GM08714 (cell line): ENCODE measurements around the gene CRLF1.
A peak's percentile ranks its signal among the peaks of the same experiment; 100 is the strongest.

Experiments
- H3K4me3 ChIP-seq: fragments of 200-500 bp; sonication (Bioruptor generic); 2 replicates; pipeline ENCODE4 v1.5.1; 2014; ENCODE audit warnings: mild to moderate bottlenecking, low read length, inconsistent platforms
- ZNF274 ChIP-seq: IDR thresholded peaks from 2 replicates; pipeline ENCODE4 v1.6.1; 2012; ENCODE audit warnings: mild to moderate bottlenecking, low read depth, low read length

Gene CRLF1

GRCh38 chr19:18645035-18645511, 38.5 kb upstream of the CRLF1 start:
- TF ChIP-seq ZNF274: no peak
- no peak overlapping the region for H3K4me3 ChIP-seq

- no peak for TF ChIP-seq ZNF274
- no peak overlapping the region for H3K4me3 ChIP-seq
Observed at GRCh38 chr19:18644196-18645034, 37.8 kb upstream of the CRLF1 start.

GRCh38 chr19:18639706-18640243, 33.2 kb upstream of the CRLF1 start:
- no peak for TF ChIP-seq ZNF274
- H3K4me3 ChIP-seq: no peak overlapping the region

- TF ChIP-seq ZNF274: no peak
- H3K4me3 ChIP-seq: peak overlapping the region; percentile 75
Observed at GRCh38 chr19:18637673-18638630, 31.4 kb upstream of the CRLF1 start.

- no peak for TF ChIP-seq ZNF274
- peak within 1 kb of the TSS; percentile 75 for H3K4me3 ChIP-seq
Observed at GRCh38 chr19:18636969-18637629, 30.5 kb upstream of the CRLF1 start, which contains the start of gene KLHL26. TSS of gene KLHL26 (plus strand) at chr19:18637028. CDS start at chr19:18637055, 27 bp downstream.

- TF ChIP-seq ZNF274: no peak
Observed at GRCh38 chr19:18636183-18636968, 29.8 kb upstream of the CRLF1 start.

GRCh38 chr19:18635831-18636182, 29.2 kb upstream of the CRLF1 start:
- no peak for TF ChIP-seq ZNF274

More at GRCh38 chr19:18636183-18636968, 29.8 kb upstream of the CRLF1 start:
- peak overlapping the region; percentile 56; the same call in 1 of the 2 replicates for H3K4me3 ChIP-seq

GRCh38 chr19:18634612-18635297, 28.2 kb upstream of the CRLF1 start:
- H3K4me3 ChIP-seq: no peak overlapping the region
- no peak for TF ChIP-seq ZNF274

More at GRCh38 chr19:18635831-18636182, 29.2 kb upstream of the CRLF1 start:
- no peak overlapping the region for H3K4me3 ChIP-seq

GRCh38 chr19:18633321-18633720, 26.7 kb upstream of the CRLF1 start:
- no peak overlapping the region for H3K4me3 ChIP-seq
- TF ChIP-seq ZNF274: no peak

GRCh38 chr19:18629166-18630088, 22.8 kb upstream of the CRLF1 start:
- H3K4me3 ChIP-seq: no peak overlapping the region
- no peak for TF ChIP-seq ZNF274

- TF ChIP-seq ZNF274: no peak
- no peak overlapping the region for H3K4me3 ChIP-seq
Observed at GRCh38 chr19:18626906-18627305, 20.3 kb upstream of the CRLF1 start.

- no peak overlapping the region for H3K4me3 ChIP-seq
- TF ChIP-seq ZNF274: no peak
Observed at GRCh38 chr19:18620902-18621301, 14.3 kb upstream of the CRLF1 start.
